Neural cell (in vitro differentiated cells): ENCODE measurements around the gene RGS7BP.

Experiments used
- EP300 ChIP-seq: fragments of 450-650 bp; conservative IDR thresholded peaks from 2 replicates; pipeline ENCODE4 v1.6.1; 2014; ENCODE audit warnings: antibody characterized with exemption, mild to moderate bottlenecking, moderate library complexity; ENCODE audit not compliant: poor library complexity, severe bottlenecking
- EZH2 ChIP-seq: fragments of 200-600, 300-800 bp; shearing (Covaris generic), sonication (generic); IDR thresholded peaks from 2 replicates; pipeline ENCODE4 v1.6.1; 2014; ENCODE audit warnings: antibody characterized with exemption, low read length, borderline replicate concordance, mild to moderate bottlenecking; ENCODE audit not compliant: insufficient read depth, poor library complexity, severe bottlenecking
- POLR2AphosphoS5 ChIP-seq: IDR thresholded peaks from 2 replicates; pipeline ENCODE4 v1.6.1; 2012
- RAD21 ChIP-seq: fragments of 450-650 bp; conservative IDR thresholded peaks from 2 replicates; pipeline ENCODE4 v1.6.1; 2014; ENCODE audit warnings: antibody characterized with exemption, mild to moderate bottlenecking, moderate library complexity
- TF ChIP-seq, protein P1 (sequence below): fragments of 450-650 bp; IDR thresholded peaks from 2 replicates; pipeline ENCODE4 v1.5.1; 2014; ENCODE audit warnings: antibody characterized with exemption, mild to moderate bottlenecking, moderate library complexity; ENCODE audit not compliant: poor library complexity, severe bottlenecking

DNA sequence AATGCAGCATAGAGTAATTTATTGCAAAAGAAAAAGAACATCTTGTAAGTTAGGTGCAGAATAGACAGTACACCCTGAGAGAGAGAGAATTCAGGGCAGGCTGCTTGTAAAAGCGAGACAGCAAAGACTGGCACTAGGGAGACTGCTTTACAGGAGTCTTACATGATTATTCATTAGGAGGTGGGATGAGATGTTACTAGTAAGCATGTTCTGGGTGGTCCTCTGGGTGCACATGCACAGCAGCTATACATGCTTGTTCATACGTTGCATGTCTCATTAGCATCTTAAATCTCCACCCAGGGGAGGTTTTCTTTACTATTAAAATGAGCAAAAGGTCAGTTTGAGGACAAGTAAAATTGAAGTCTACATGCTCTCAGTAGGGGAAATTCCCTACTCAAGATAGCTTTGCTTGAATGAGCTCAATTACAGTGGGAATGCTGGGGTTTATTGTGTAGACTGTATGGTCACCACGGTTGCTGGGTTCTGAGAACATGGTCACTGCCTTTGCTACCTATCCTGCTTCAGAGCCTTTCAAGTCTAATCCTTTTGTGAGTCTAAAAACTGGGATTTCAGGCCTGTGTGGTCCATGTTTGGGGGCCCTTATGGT lies 60.6 kb downstream of the RGS7BP start:
- TF ChIP-seq POLR2AphosphoS5 (no peak), RAD21 (no peak), EP300 (no peak), EZH2 (no peak)
- TF ChIP-seq, protein P1, sequence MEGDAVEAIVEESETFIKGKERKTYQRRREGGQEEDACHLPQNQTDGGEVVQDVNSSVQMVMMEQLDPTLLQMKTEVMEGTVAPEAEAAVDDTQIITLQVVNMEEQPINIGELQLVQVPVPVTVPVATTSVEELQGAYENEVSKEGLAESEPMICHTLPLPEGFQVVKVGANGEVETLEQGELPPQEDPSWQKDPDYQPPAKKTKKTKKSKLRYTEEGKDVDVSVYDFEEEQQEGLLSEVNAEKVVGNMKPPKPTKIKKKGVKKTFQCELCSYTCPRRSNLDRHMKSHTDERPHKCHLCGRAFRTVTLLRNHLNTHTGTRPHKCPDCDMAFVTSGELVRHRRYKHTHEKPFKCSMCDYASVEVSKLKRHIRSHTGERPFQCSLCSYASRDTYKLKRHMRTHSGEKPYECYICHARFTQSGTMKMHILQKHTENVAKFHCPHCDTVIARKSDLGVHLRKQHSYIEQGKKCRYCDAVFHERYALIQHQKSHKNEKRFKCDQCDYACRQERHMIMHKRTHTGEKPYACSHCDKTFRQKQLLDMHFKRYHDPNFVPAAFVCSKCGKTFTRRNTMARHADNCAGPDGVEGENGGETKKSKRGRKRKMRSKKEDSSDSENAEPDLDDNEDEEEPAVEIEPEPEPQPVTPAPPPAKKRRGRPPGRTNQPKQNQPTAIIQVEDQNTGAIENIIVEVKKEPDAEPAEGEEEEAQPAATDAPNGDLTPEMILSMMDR: no peak
